ENCODE results near the gene ANAPC4. TPM values are rescaled to one million over a fixed set of nuclear protein-coding genes. Genes with fewer than 3 reads are reported as not detected.

ANAPC4 gene
- total and polyA plus RNA-seq, 2 experiments from 2014 or later, result 18.6 to 23.1 TPM

DNA sequence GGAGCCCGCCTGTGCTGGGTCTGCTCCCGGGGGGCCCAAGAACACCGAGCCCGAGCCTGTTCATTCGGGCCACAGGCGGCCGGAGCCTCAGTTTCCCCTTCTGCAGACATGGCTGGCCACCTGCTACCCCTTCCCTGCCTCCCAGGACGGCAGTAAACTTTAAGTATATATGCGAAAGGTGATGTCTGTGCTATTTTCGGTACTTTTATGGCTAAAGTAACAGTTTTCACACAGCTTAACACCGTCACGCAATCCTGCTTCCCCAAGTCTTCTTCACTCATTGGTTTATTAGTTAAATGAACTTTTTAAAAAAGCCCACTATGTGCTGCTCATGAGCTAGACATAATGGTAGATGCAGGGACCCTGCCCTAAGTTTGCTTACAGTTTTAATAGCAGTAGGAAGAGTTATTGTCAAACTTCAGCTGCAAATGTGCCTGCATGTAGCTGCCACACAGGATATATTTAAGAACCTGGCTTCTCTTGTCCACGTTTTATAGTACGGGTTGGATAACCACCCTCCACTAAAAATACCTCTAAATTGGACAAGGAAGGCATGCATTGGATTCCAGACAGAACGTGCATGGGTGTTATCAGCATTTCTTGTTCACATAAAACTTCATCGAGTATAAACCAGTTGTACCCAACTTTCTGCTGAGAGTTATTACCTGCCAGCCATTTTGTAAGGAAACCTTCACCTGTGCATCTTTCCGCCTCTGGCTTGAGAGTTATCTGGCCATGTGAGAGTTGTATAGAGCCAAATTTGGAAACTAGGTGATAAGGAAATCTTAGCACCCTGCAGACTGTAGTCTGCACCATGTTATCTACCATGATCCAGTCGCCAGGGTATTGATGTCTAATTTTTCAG, 741 bp downstream of the ANAPC4 start:
- peak overlapping the region; percentile 90 for H2AFZ ChIP-seq

DNA sequence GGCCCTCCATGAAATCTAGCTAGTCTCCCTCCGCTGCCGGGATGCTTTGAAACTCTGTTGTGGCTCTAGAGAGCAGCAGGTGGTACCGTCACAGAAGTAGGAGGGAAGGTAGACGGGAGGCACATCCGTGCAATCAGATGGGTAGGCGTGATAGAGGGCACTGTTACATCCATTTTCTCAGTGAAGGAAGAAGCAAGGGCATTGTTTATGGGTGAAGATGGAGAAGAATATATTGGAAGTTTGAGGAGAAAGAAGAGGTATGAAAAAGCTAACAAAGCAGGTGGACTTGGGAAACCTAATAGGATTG, 1.3 kb downstream of the ANAPC4 start:
- Histone ChIP-seq H3K4me1 (ENCODE audit: insufficient read depth) (peaks cover 7% of the 10 kb centered on the region), H3K9me2 (replicated peaks; ENCODE audit: insufficient read depth) (no peaks in the 10 kb centered on the region), H3K79me2 (peaks cover 22% of the 10 kb centered on the region), H4K20me1 (ENCODE audit: insufficient read depth, poor library complexity, severe bottlenecking) (no peaks in the 10 kb centered on the region), H3K4me3 (peak overlapping the region; percentile 80), H3K9me3 (ENCODE audit: low read depth) (no peaks in the 10 kb centered on the region), H3K27ac (no peak overlapping the region), H2AFZ (no peak overlapping the region), H3K36me3 (replicated peaks; ENCODE audit: insufficient read depth, low read depth) (no peaks in the 10 kb centered on the region), H3K27me3 (no peaks in the 10 kb centered on the region), H3K4me2 (peak overlapping the region; percentile 87)
- no peak for DNase-seq (ENCODE audit: low spot score)
- 72% methylated on average over 6 of the region's 6 CpGs for WGBS (ENCODE audit: low lambda C conversion rate, missing lambda C conversion rate)
- TF ChIP-seq EZH2phosphoT487 (IDR thresholded peaks at IDR 0.05; ENCODE audit: low read depth, severe bottlenecking, unreplicated experiment) (no peak), EZH2 (IDR thresholded peaks at IDR 0.05; ENCODE audit: borderline replicate concordance) (no peak), CTCF (IDR thresholded peaks at IDR 0.05; ENCODE audit: poor library complexity) (no peak)

More for the DNA sequence above, 741 bp downstream of the ANAPC4 start:
- TF ChIP-seq EZH2 (IDR thresholded peaks at IDR 0.05; ENCODE audit: borderline replicate concordance), result no peak
- TF ChIP-seq CTCF (IDR thresholded peaks at IDR 0.05; ENCODE audit: poor library complexity), result no peak
- no peak for TF ChIP-seq EZH2phosphoT487 (IDR thresholded peaks at IDR 0.05; ENCODE audit: low read depth, severe bottlenecking, unreplicated experiment)
- H3K9me3 ChIP-seq (ENCODE audit: low read depth), result no peaks in the 10 kb centered on the region
- peak overlapping the region; percentile 80 for H3K4me3 ChIP-seq
- no peaks in the 10 kb centered on the region for H3K27me3 ChIP-seq
- 16% methylated on average over 18 of the region's 18 CpGs for WGBS (ENCODE audit: low lambda C conversion rate, missing lambda C conversion rate)
- H3K4me1 ChIP-seq (ENCODE audit: insufficient read depth), result peaks cover 7% of the 10 kb centered on the region
- peaks cover 22% of the 10 kb centered on the region for H3K79me2 ChIP-seq
- H3K4me2 ChIP-seq, result peak overlapping the region; percentile 87
- no peak for DNase-seq (ENCODE audit: low spot score)
- H3K27ac ChIP-seq, result peak overlapping the region; percentile 74
- H4K20me1 ChIP-seq (ENCODE audit: insufficient read depth, poor library complexity, severe bottlenecking), result no peaks in the 10 kb centered on the region
- no peaks in the 10 kb centered on the region for H3K9me2 ChIP-seq (replicated peaks; ENCODE audit: insufficient read depth)
- no peaks in the 10 kb centered on the region for H3K36me3 ChIP-seq (replicated peaks; ENCODE audit: insufficient read depth, low read depth)

GRCh38 chr4:25379591-25379990, 2.5 kb downstream of the ANAPC4 start:
- no peaks in the 10 kb centered on the region for H3K9me2 ChIP-seq (replicated peaks; ENCODE audit: insufficient read depth)
- H3K9me3 ChIP-seq (ENCODE audit: low read depth), result no peaks in the 10 kb centered on the region
- no peaks in the 10 kb centered on the region for H3K27me3 ChIP-seq
- no peak for DNase-seq (ENCODE audit: low spot score)
- H3K4me2 ChIP-seq, result no peak overlapping the region
- peaks cover 22% of the 10 kb centered on the region for H3K79me2 ChIP-seq
- 92% methylated on average over 2 of the region's 2 CpGs for WGBS (ENCODE audit: low lambda C conversion rate, missing lambda C conversion rate)
- H3K4me1 ChIP-seq (ENCODE audit: insufficient read depth), result peaks cover 7% of the 10 kb centered on the region
- H2AFZ ChIP-seq, result no peak overlapping the region
- H3K27ac ChIP-seq, result no peak overlapping the region
- H4K20me1 ChIP-seq (ENCODE audit: insufficient read depth, poor library complexity, severe bottlenecking), result no peaks in the 10 kb centered on the region
- no peaks in the 10 kb centered on the region for H3K36me3 ChIP-seq (replicated peaks; ENCODE audit: insufficient read depth, low read depth)
- no peak overlapping the region for H3K4me3 ChIP-seq
- TF ChIP-seq EZH2 (IDR thresholded peaks at IDR 0.05; ENCODE audit: borderline replicate concordance) (no peak), CTCF (IDR thresholded peaks at IDR 0.05; ENCODE audit: poor library complexity) (no peak), EZH2phosphoT487 (IDR thresholded peaks at IDR 0.05; ENCODE audit: low read depth, severe bottlenecking, unreplicated experiment) (no peak)

Measured in hepatocyte (in vitro differentiated cells).